ENCODE data around the gene PALLD. TPM values are rescaled to one million over a fixed set of nuclear protein-coding genes. Genes with fewer than 3 reads are reported as not detected.
A peak's percentile ranks its signal among the peaks of the same experiment; 100 is the strongest.

Gene PALLD
- total RNA-seq, 1 donor from 2014 or later = 179 TPM

- Histone ChIP-seq H3K4me1 (peaks cover 8% of the 10 kb centered on the region), H3K27ac (no peak overlapping the region), H3K36me3 (no peaks in the 10 kb centered on the region), H3K4me3 (no peak overlapping the region), H3K9me3 (no peaks in the 10 kb centered on the region), H3K27me3 (no peaks in the 10 kb centered on the region)
- ATAC-seq = no peak
- TF ChIP-seq CTCF (IDR thresholded peaks at IDR 0.05) = no peak
- no peak for DNase-seq
- intact Hi-C loops (cut with DNase I) = no loop called here
Observed at GRCh38 chr4:168600796-168601583, 104.1 kb downstream of the PALLD start.

- Histone ChIP-seq H3K9me3 (no peaks in the 10 kb centered on the region), H3K4me3 (no peak overlapping the region), H3K27me3 (no peaks in the 10 kb centered on the region), H3K27ac (no peak overlapping the region), H3K4me1 (peaks cover 8% of the 10 kb centered on the region), H3K36me3 (no peaks in the 10 kb centered on the region)
- ATAC-seq (no peak), DNase-seq (no peak)
- TF ChIP-seq CTCF (IDR thresholded peaks at IDR 0.05) = no peak
- intact Hi-C loops (cut with DNase I) = no loop called here
Observed at GRCh38 chr4:168601899-168602298, 105.0 kb downstream of the PALLD start.

GRCh38 chr4:168604496-168605373, 107.9 kb downstream of the PALLD start:
- DNase-seq = no peak
- Histone ChIP-seq H3K36me3 (no peaks in the 10 kb centered on the region), H3K9me3 (no peaks in the 10 kb centered on the region), H3K4me3 (no peak overlapping the region), H3K27ac (no peak overlapping the region), H3K4me1 (peaks cover 8% of the 10 kb centered on the region), H3K27me3 (no peaks in the 10 kb centered on the region)
- intact Hi-C loops (cut with DNase I) = no loop called here
- ATAC-seq = peak; percentile 82
- no peak for TF ChIP-seq CTCF (IDR thresholded peaks at IDR 0.05)

- no peak for DNase-seq
- Histone ChIP-seq H3K27me3 (no peaks in the 10 kb centered on the region), H3K9me3 (no peaks in the 10 kb centered on the region), H3K4me3 (no peak overlapping the region), H3K4me1 (peaks cover 8% of the 10 kb centered on the region), H3K36me3 (no peaks in the 10 kb centered on the region), H3K27ac (no peak overlapping the region)
- ATAC-seq = no peak
- intact Hi-C loops (cut with DNase I) = no loop called here
- no peak for TF ChIP-seq CTCF (IDR thresholded peaks at IDR 0.05)
Observed at GRCh38 chr4:168605411-168605810, 108.6 kb downstream of the PALLD start.

GRCh38 chr4:168607215-168607614, 110.4 kb downstream of the PALLD start:
- Histone ChIP-seq H3K27me3 (no peaks in the 10 kb centered on the region), H3K9me3 (no peaks in the 10 kb centered on the region), H3K36me3 (no peaks in the 10 kb centered on the region), H3K4me3 (no peak overlapping the region), H3K4me1 (peaks cover 8% of the 10 kb centered on the region), H3K27ac (no peak overlapping the region)
- intact Hi-C loops (cut with DNase I) = no loop called here
- DNase-seq (no peak), ATAC-seq (no peak)
- no peak for TF ChIP-seq CTCF (IDR thresholded peaks at IDR 0.05)

Data from upper lobe of right lung (tissue), 1 donor.